ENCODE results near the gene ZSCAN18.

GRCh38 chr19:58134244-58134643 lies 36.2 kb upstream of the ZSCAN18 start:
- TF ChIP-seq RAD21 (conservative IDR thresholded peaks at IDR 0.05) (no peak), EZH2 (IDR thresholded peaks at IDR 0.05; ENCODE audit: borderline replicate concordance, insufficient read depth, low read length, poor library complexity, severe bottlenecking) (no peak)

Data from neural cell (in vitro differentiated cells).